Middle frontal gyrus (tissue), 1 donor: ENCODE results near the gene CFAP74.
"Not testable (repeated sequence)": the region's sequence is repeated elsewhere in the genome, so short reads cannot be mapped to it uniquely, and the experiment has no call there.

Experiments used
- DNase-seq: peaks from one replicate; pipeline ENCODE4 v3.0.0-alpha.2; 2015; ENCODE audit warnings: low spot score; ENCODE audit errors: extremely low spot score

The CFAP74 gene

DNA sequence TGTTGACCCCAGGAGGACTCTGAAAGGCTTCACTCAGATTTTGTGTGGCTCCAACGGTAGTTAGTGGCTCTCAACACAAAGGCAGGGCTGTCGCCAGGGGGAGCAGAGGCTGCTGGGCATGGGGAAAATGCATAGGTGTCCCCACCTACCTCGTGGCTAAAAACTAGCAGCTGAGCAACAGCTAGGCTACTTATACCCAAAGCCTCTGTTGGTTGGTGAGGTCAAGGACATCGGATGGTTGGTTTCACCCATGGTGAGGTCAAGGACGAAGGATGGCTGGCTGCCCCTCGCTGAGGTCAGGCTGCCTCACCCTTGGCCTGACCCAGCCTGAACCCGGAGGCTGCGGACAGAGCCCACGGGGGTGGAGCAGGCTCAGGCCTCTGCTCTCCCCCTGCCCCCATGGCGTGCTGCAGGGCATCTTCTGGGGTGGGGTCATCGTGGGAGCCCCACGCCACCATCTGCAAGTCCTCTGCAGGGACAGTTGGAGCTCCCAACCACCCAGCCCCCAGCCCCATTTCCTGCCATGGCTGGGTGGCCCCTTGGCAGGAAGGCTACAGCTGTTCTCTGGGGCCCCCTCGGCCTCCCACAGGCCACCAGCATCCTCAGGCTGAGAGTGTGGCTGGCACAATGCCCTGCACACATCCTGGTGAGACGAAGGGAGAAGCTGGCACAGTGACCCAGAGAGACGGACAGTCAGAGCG, 104.2 kb downstream of the CFAP74 start:
- no peak for DNase-seq

DNA sequence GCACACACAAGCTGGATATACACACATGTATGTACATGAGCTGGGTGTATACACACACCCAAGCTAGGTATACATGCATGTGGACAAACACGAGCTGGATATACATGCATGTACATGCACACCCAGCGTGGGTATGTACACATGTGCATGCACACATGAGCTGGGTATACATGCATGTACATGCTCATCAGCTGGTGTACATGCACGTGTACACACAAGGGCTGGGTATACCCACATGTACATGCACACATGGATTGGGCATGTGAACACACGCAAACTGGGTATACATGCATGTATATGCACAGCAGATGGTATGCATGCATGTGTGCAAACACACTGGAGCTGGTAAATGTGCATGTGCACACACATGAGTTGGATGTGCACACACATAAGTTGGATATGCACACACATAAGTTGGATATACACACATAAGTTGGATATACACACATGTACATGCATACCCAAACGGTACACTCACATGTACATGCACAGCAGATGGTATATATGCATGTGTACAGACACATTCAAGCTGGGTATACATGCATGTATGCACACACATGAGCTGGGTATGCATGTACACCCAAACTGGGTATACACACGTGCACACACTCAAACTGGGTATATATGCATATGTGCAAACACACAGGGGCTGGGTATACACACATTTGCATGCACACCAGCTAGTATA, 105.2 kb downstream of the CFAP74 start:
- no peak for DNase-seq

DNA sequence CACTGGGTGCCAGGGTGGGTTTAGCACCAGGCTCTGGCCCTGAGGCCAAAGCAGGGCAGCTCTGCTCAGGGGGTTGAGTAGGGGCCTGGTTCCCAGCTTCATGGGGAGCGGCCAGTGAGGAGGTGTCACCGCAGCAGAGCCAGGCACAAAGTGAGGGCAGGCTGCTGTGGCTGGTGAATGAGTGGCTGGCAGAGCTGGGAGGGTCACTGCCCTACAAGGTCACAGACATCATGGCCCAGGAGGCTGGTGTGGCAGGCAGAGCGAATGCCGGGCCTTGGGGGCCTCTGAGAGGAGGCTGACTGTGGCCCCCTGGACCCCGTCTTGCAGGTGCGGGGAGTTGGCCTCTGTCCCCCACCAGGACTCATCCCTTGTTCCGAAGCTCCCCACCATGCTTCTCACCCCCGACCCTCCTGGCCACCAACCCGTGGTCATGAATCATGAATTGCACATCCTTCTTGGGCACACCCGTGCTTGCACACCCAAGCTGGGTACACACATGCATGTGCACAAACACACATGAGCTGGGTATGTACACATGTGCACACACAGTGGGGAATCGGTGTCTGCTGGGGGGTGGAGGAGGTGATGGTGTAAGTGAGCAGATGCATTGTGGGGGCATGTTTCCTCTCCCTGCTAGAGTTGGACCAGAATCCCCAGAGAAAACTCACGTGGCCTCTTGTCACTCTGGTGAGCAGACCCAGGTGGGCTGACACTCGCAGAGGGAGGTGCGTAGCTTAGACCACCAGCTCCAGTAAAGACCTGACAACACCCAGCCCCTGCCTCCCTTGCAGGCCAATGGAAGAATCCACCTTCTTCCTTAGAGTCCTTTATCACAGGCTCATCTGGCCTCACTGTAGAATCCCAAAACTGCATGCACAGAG, 107.9 kb downstream of the CFAP74 start:
- no peak for DNase-seq

DNA sequence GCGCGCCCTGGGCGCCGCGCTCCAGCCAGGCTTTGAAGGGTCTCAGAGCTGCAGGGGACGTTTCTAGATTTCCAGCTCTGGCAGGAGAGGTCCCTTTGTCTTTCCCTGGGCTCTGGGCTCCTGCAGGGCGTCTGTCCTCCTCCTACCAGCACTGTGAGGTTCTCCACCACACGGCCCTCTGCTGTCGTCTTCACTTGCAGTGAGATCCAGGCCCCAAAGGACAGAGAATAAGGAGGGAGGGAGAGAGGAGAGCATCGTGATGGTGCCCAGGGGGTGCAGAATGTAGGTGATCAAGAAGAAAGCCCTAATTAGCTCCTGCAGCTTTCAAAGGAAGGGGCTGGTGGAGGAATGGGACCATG, 108.5 kb downstream of the CFAP74 start:
- no peak for DNase-seq

DNA sequence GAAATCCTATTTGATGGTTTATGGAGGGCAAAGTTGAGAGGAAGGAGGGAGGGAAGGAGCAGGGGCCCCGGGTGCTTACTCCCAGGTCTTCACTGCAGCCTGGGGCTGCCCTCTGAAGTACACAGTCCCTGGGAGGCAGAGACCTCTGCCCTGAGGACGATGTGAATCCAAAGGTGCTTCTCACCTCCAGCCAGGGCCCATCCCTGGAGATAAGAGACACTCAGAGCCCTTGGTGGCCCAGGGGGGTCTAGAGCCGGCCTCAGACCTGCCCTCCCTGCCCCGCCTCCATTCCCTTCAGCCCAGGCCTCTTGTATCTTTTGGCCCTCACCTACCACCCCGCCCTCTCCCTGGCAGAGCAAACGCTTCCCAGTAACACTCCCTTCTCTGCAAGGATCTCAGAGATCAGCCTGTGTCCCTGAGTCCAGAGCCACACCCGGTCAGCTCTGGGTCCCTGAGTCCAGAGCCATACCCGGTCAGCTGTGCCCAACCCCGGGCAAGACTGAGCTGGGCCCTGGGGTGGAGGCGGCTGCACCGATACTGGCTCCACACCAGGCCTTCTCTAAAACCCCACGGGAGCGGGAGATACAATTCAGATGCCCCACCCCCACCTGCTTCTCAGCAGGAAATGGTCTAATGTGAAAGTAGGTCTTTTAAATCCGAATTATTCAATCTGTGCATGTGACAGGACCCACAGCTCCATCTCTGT, 109.1 kb downstream of the CFAP74 start:
- DNase-seq, result no peak

DNA sequence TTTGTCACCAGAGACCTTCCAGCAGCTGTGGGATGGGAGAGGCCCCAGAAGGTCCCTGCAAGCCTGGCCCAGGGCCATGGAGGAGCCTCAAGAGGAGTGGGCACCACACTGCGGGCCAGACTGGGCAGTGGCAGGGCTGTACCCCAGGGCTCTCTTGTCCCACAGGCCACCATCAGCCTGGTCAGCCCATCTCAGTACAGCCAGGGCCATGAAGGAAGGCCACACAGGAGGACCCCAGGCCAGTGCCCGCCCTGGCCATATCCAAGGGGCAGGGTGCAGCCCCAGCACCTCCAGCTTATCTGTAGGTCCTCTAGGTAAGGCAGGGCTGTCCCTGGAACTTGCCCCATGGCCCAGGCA, 109.6 kb downstream of the CFAP74 start:
- DNase-seq, result no peak

DNA sequence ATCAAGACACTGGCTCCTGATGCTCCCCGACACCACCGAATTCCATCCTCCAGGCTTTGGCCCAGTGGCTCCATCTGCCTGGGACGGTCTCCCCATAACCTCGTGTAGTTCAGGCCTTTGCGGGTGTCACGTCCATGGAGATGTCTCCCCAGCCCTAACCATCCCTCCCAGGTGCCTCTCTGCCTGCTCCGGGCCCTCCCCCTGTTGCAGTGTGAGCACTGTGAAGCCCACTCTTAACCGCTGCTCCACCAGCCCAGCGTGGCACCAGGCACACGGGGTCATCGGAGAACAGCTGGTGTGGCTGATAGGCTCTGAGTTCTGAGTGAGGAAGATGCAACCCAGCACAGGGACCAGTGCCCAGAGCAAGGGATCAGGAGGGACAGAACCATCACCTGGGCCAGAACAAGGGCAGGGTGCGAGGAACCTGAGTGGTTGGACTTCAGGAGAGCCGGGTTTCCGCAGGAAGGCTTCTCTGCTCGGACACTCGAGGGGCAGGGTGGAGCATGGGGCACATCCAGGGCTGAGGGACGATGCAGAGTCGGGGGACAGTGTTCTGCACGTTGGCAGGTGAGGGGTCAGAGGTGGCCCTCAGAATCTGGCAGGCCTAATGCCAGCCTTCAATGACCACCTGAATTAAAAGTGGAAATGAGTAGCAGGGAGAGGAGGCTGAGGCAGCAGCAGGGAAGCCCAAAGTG, 110.1 kb downstream of the CFAP74 start:
- no peak for DNase-seq

DNA sequence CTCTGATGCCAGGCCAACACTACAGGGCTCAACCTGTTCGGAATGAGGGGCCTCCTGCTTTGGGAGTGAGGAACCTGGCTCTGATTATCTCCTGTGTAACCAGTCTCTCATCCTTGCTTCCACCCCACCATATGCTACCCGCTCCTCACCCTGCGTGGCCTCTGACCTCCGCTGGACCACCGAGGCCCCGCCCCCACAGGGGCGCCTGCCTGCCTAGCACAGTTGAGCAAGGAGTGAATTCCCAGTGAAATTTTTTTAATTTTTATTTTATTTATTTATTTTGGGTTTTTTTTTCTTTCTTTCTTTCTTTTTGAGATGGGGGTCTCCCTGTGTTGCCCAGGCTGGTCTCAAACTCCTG, 110.8 kb downstream of the CFAP74 start:
- DNase-seq, result no peak

DNA sequence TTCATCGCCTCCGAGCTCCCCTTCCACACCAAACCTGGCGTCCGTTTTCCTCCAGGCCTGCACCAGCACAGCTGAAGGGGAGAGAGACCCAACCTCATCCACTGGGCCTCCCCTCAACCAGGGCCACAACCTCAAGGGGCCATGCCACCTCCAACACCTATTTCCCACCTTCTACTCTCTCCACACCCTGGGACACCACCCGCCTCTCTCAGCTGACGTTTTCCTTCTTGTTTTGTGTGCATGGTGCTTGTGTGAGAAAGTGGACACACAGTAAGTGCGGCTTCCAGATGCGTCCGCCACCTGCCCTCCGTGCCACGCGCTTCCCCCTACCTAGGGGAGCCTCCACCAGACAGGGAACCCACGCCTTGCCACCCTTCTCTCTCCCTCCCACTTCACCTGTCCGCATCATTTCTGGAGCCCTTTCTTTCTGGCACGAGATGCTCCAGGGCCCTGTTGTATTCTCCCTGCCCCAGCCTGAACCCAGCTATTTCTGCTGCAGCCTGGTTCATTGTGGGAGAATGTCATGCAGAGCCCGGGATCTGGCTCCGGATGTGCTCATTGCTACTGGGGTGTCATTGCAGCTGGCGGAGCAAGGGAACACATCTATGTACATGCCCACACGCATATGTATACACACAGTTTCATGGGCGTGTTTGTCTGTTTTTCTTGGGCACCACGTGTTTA, 111.4 kb downstream of the CFAP74 start:
- DNase-seq, result no peak

DNA sequence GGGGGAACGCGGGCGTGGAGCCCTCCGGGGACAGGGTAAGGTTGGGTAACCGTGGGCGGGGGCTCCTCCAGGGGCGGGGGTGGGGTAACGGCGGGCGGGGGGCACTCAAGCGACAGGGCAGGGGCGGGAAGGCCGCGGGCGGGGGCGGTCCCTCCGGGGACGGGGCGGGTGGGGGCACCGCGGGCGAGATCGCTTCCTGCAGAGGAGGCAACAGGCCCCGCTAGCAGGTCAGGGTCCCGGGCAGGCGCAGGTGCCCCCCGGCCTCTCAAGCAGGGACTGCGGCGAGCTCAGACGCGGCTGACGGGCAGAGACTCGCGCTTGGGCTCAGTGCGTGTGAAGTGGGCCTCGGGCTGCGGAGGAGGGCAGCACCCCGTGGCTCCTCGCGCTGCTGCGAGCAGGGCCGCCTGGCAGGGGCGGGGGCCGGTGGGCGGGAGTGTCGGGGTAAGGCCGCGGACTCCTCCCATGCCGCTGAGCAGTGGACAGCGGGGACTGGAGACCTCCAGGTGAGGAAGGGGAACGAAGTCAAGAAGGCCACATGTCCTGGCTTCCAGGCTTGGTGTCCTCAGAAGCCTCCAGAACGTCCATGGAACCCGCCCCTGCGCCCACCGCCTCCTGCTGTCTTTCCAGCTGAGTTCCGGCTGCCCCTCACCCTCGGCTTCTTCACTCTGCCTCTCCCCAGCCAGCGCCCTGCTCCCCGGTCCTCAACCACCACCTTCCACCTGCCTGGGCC, 112.1 kb downstream of the CFAP74 start:
- no peak for DNase-seq

DNA sequence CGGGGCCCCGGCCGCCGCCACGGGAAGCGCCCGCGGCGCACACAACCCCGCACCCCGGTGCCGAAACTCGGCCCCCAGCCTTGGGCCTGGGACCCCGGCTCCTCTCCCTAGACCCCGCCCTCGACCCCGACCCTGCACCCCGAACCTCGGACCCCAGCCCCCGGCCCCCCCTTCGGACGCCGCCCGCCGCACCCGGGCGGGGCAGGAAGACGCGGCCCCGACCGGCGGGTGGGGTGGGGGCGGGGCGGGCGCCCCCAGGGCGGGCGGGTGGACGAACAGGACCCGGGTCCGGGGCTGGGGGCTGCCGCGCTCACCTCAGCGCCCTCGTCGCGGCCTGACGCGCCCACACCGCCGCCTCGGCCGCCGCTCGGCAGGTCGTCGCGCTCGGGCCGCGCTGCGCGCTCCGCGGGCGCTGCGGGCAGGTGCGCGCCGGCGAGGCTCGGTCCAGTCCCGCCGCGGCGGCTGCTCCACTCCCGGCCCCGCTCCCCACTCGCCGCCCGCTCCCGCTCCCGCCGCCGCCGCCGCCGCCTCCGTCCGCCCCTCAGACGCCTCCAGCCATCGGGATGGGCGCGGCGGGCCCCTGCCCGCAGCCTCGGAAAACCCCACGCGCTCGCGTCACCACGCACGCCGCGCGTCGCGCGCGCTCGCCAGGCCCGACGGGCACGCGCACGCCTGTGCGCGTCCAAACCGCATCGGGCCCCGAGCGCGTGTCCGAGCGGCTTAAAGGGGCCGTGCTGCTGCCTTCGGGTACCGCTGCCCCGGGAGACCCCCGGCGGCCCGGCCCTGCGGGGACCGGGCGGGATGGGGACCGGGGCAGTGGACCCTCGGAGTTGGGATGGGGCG, 112.9 kb downstream of the CFAP74 start, which contains the start of gene GNB1:
Gene GNB1, minus strand, starts transcription at position 582 of the 843 bp plus-strand sequence. CDS start 65,634 bp downstream, outside the sequence.
- DNase-seq, result peak; percentile 85

DNA sequence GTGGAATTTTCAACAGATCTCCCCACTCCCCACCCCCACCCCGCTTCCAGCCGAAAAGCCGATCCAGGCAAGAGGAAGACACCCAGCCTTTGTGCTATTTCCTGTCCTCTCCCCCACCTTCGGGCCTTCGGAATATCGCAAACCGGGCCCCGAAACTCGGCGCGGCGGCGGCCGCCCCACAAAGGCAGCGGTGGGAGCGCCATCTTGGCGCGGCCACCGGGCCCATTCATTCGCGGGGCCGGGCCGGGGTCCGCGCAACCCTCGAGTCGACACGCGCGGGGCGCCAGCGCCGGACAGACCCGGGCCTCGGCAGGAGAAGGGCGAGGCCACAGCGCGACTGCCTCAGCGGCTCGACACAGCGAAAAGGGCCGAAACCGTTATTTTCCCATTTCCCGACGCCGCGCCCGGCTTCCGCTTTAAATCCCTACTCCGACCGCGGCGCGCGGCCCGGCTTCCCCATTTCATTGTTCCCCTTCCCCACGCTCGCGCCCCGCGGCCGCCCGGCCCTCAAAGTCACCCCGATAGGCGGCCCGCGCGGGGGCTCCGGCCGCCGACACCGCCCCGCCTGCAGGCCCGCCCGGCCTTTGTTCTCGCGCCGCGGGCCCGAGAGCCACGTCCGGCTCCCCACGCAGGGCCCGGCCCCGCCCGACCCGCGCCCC, 113.6 kb downstream of the CFAP74 start:
- DNase-seq, result no peak

DNA sequence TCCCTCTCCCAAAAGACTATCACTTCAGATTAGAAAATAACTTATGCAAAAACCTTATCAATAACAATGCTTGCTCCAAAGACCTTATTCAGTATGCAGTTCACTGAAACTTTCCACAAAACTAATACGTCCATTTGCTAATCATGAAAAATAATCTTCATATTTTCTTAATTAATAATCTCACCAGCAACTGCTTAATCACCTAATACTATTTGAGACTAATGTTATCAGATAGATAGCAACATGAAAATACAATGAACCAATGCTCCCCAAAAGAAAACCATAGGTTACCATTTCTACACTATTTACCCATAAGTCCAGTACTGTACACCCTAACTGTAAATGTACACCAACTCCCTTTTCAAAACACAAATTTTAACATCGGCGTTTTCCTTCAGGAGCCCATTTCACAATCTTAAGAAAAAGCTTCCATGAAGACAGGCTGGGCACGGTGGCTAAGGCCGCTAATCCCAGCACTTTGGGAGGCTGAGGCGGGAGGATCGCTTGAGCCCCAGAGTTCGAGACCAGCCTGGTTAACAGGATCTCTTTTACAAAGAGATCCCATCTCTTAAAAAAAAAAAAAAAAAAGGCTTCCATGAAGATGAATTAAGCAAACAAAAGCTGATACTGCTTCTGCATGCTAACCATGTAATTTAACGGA, 114.4 kb downstream of the CFAP74 start:
- DNase-seq, result no peak

DNA sequence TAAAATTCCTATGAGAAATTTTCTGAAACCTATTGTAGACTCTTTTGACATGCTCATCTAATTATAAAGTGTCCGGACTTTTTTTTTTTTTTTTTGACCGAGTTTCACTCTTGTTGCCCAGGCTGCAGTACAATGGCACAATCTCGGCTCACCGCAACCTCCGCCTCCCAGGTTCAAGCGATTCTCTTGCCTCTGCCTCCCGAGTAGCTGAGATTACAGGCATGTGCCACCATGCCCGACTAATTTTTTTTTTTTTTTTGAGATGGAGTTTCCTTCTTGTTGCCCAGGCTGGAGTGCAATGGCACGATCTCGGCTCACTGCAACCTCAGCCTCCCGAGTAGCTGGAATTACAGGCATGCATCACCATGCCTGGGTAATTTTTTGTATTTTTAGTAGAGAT, 119.7 kb downstream of the CFAP74 start:
- not testable (repeated sequence) for DNase-seq

DNA sequence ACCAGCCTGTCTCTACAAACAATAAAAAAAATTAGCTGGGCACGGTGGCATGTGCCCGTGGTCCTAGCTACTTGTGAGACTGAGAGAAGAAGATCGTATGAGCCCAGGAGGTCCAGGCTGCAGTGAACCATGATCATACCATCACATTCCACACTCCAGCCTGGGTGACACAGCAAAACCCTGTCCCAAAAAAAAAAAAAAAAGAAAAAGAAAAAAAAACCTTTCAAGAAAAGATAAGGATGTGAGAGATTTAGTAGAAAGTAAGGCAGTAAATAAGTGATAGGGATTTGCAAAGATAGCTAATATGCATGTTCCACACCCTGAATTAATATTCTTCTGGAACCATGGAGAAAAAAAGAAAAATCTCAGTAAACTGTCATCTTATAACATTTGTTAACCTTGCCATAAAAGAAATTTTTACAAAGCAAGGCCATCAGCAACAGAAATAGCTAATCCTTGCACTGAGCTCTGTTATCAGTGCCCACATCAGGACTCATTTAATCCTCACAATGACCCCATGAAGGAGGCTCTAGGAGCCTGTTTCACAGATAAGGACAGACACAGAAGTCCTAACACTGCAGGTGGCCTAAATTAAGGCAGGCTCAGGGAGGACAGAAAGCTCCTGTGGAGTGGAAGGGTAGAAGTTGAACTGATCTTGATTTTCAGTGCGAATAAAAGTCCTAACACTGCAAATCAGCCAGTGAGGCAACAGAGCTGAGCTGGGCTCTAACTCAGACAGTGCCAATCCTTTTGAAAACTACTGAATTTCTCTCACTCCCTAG, 120.3 kb downstream of the CFAP74 start:
- DNase-seq, result no peak

DNA sequence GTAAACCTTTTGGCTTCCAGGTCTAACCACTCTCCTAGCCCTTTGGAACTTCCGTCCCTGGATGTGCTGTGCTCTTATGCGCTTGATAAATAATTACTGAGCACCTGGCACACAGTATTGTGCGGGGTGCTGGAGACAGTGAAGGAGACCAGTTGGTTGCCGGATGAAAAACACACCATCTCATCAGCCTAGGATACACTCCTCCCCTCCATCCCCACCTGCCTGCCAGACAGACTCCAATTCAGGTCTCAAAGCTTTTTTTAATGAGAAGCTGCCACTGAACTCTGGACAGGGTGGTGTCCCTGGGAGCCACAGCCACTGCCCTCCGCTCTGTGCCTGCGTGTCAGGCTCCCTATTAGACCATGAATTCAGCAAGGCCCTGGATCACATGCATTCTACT, 121.9 kb downstream of the CFAP74 start:
- no peak for DNase-seq
